Right forelimb (tissue), 1 donor: ENCODE measurements around the gene RTN4RL2.
A peak's percentile ranks its signal among the peaks of the same experiment; 100 is the strongest.

Experiments
- DNase-seq: peaks from one replicate; pipeline ENCODE4 v3.0.0-alpha.2; 2018

The RTN4RL2 gene

GRCh38 chr11:57463671-57464538, 3.6 kb downstream of the RTN4RL2 start:
- peak; percentile 13 for DNase-seq

GRCh38 chr11:57464539-57465181, 4.3 kb downstream of the RTN4RL2 start:
- DNase-seq, result peak; percentile 35

DNA sequence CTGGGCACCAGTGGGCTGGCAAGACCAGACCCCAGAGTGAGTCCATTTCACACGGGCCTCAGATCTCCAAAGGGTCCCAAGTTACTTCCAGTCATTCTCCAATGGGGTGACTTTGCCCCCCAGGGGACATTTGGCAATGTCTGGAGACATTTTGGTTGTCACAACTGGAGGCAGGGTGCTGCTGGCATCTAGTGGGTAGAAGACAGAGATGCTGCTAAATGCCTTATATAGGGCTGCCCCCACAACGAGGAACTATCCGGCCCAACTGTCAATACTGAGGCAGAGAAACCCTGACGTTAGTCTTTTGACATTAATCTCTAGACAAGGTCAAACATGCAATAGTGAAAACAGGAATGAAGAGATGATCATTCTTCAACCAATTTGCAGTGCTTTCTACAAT, 6.4 kb downstream of the RTN4RL2 start:
- DNase-seq, result peak; percentile 11

- peak; percentile 30 for DNase-seq
Measured at GRCh38 chr11:57467508-57468157, 7.3 kb downstream of the RTN4RL2 start.

- DNase-seq, result peak; percentile 20
Measured at GRCh38 chr11:57468276-57468675, 7.9 kb downstream of the RTN4RL2 start.

GRCh38 chr11:57469268-57469667, 8.9 kb downstream of the RTN4RL2 start:
- no peak for DNase-seq

DNA sequence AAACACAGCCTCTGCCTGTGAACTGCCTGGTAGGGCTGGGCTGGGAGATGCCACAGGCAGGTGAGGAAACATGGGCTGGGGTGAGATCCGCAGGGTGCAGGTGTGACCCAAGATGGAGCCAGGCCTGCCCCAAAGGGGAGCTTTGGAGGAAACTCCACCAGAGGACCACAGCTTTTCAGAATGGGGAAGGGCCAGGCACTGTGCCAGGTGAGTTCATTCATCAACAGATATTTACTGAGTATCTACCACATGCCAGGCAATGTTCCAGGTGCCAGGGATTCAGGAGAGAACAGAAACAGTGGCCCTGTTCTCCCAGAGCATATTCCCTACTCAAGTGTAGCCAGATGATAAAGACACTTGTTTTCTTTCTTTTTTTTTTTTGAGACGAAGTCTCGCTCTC, 11.2 kb downstream of the RTN4RL2 start:
- DNase-seq, result peak; percentile 22

GRCh38 chr11:57473285-57473841, 13.0 kb downstream of the RTN4RL2 start:
- DNase-seq, result no peak

GRCh38 chr11:57474017-57474802, 13.9 kb downstream of the RTN4RL2 start:
- peak; percentile 56 for DNase-seq

DNA sequence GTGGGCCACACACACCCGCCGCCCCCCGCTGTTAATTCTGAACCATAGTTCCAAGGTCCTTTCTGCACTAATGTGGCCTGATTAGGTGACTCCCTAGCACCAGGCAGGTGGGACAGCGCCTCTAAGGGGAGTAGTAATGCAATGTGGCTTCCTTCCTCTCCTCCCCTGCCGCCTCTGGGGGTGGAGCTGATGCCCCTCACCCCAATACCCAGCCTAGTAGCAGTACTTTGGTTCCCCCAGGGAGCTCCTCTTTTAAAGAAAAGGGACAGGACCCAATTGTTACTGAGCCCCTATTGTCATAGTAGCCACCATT, 14.4 kb downstream of the RTN4RL2 start:
- DNase-seq, result no peak

DNA sequence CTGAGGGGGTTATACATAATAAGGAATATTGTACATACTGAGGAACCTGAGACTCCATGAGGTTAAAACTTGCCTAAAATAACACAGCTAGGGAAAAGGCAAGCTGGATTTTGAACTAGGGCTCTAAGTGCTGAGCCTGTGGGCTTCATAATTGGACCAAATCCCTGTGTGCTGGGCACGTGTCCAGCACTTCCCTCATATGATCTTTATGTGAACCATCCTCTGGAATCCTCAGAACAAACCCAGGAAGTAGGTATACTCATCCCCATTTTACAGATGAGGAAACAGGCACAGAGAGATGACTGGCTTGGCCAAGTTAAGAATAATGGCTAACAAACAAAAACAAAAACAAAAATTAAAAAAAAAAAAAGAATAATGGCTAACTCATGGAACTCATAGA, 14.9 kb downstream of the RTN4RL2 start:
- no peak for DNase-seq

- DNase-seq, result no peak
Measured at GRCh38 chr11:57475671-57476046, 15.3 kb downstream of the RTN4RL2 start.

- DNase-seq, result no peak
Measured at GRCh38 chr11:57476047-57476756, 15.9 kb downstream of the RTN4RL2 start.

- DNase-seq, result no peak
Measured at GRCh38 chr11:57476757-57477506, 16.6 kb downstream of the RTN4RL2 start.

GRCh38 chr11:57477507-57478189, 17.3 kb downstream of the RTN4RL2 start:
- DNase-seq, result no peak

GRCh38 chr11:57479021-57479663, 18.8 kb downstream of the RTN4RL2 start:
- DNase-seq, result no peak

DNA sequence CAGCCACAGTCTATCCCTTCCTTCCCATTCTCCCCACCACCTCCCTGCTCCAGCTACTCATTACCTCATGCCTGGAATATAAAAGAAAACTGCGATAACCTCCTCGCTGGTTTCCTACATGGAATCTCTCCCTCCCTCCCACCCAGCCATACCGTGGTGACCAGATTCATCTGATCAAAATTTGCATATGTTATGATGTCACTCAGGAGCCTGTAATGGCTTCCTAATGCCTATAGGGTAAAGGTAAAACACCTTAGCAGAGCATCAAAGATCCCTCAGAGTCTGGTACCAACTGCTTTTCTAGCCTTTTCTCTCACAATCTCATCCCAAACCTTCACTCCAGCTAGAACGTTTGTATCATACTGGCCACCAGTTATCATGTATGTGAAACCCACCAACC, 19.6 kb downstream of the RTN4RL2 start:
- no peak for DNase-seq

DNA sequence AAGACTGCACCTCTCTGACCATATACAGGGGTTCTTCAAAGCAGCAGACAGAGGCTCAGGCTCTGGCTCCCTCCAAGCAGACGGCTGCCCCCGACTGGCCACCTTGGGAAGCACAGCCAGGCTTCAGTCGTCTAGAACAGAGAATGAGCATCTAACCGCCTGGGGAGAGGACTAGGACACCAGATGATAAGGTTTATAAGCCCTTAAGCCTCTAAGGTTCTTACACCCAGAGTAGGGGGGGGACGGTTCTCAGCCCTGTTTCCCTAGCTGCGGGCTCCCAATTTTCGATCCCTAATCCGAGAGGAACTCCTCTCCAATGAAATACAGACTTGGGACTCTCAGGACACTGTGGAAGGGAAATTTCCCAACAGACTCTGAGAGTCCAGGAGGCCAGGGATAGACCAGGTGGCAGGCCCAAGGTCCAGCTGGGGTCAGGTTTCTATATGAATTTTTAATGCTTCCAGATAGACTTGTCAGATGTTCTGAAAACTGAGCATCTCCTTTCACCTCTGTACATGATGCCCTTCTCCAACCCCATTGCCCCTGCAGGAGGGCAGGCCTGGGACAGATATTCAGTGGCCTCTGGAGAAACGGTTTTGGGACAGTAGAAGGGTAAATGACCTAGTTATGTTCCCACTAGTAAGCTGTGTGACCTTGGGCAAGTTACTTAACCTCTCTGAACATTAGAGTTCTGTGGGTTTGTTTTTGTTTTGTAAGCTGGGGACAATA, 20.2 kb downstream of the RTN4RL2 start:
- DNase-seq, result no peak

DNA sequence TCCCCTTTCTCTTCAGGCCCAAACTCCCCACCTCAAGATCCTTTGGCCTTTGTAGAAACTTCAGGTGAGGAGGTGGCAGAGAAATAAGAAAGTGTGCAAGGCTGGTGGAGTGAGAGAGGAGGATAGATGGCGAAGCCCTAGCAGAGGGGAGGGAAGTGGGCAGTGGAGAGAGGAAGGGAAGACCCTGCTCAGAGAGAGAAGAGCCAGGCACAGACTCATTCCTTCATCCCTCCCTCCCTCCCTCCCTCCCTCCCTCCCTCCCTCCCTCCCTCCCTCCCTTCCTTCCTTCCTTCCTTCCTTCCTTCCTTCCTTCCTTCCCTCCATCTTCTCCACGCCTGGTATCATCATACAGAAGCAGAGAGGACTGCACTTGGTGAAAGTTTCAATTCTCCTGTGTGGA, 21.0 kb downstream of the RTN4RL2 start:
- DNase-seq, result no peak
